Suprapubic skin (tissue), 4 donors: ENCODE results near the gene FFAR4. TPM values are rescaled to one million over a fixed set of nuclear protein-coding genes. Genes with fewer than 3 reads are reported as not detected.
"Not testable (repeated sequence)": the region's sequence is repeated elsewhere in the genome, so short reads cannot be mapped to it uniquely, and the experiment has no call there.

Experiments used
- DNase-seq, 2 donors: peaks; one replicate each; pipeline ENCODE4 v3.0.0-alpha.2; 2019; ENCODE audit warnings: low spot score in 2 of 2
- H3K27ac ChIP-seq: fragments of 200-600 bp; sonication (generic); one replicate; pipeline ENCODE4 v1.5.1; 2019
- H3K27me3 ChIP-seq: fragments of 200-600 bp; sonication (generic); one replicate; pipeline ENCODE4 v1.5.1; 2019
- H3K36me3 ChIP-seq: fragments of 200-600 bp; sonication (generic); one replicate; pipeline ENCODE4 v1.5.1; 2019
- H3K4me1 ChIP-seq: fragments of 200-600 bp; sonication (generic); one replicate; pipeline ENCODE4 v1.5.1; 2019
- H3K4me3 ChIP-seq: fragments of 200-600 bp; sonication (generic); one replicate; pipeline ENCODE4 v1.5.1; 2019; ENCODE audit warnings: mild to moderate bottlenecking
- H3K9me3 ChIP-seq: fragments of 200-600 bp; sonication (generic); one replicate; pipeline ENCODE4 v1.5.1; 2019
- EP300 ChIP-seq: sonication (generic); formaldehyde crosslinking; IDR thresholded peaks from one replicate; pipeline ENCODE4 v1.6.1; 2017; ENCODE audit warnings: antibody characterized with exemption
- POLR2A ChIP-seq, 2 donors: fragments of 450-650 bp; IDR thresholded peaks; one replicate each; pipeline ENCODE4 v1.6.1; 2017; ENCODE audit warnings: antibody characterized with exemption in 2 of 2, mild to moderate bottlenecking in 2 of 2, moderate library complexity in 2 of 2
- POLR2AphosphoS5 ChIP-seq, 3 donors: sonication (generic); formaldehyde crosslinking; IDR thresholded peaks; one replicate each; pipeline ENCODE4 v1.6.1; 2017; ENCODE audit warnings: antibody characterized with exemption in 3 of 3
- WGBS: methylation state at CpG from one replicate; pipeline ENCODE4 v1.1.5; 2018; 5-methylcytosine and 5-hydroxymethylcytosine counted together
- total RNA-seq, 4 donors: library from RNA; depleted of rRNA; stranded (reverse); fragments of >200 nt; gene quantifications; one replicate each; pipeline ENCODE4 v1.1.0, GENCODE V29; 2016
- TF ChIP-seq, protein P1 (sequence below), 2 donors: fragments of 200-600 bp in 1 of 2; fragments of 450-650 bp in 1 of 2; sonication (generic) in 1 of 2; IDR thresholded peaks; one replicate each; pipeline ENCODE4 v1.5.1; 2016 to 2019; ENCODE audit warnings: antibody characterized with exemption in 2 of 2, mild to moderate bottlenecking in 1 of 2, moderate library complexity in 1 of 2

FFAR4 gene
- total RNA-seq, 4 donors from 2014 or later, result 0.36 to 1.3 (median 0.77) TPM

GRCh38 chr10:93542358-93542791 lies 24.1 kb upstream of the FFAR4 start:
- peak overlapping the region; percentile 29 for H3K4me3 ChIP-seq
- DNase-seq, result no peak
- TF ChIP-seq, protein P1, sequence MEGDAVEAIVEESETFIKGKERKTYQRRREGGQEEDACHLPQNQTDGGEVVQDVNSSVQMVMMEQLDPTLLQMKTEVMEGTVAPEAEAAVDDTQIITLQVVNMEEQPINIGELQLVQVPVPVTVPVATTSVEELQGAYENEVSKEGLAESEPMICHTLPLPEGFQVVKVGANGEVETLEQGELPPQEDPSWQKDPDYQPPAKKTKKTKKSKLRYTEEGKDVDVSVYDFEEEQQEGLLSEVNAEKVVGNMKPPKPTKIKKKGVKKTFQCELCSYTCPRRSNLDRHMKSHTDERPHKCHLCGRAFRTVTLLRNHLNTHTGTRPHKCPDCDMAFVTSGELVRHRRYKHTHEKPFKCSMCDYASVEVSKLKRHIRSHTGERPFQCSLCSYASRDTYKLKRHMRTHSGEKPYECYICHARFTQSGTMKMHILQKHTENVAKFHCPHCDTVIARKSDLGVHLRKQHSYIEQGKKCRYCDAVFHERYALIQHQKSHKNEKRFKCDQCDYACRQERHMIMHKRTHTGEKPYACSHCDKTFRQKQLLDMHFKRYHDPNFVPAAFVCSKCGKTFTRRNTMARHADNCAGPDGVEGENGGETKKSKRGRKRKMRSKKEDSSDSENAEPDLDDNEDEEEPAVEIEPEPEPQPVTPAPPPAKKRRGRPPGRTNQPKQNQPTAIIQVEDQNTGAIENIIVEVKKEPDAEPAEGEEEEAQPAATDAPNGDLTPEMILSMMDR (IDR thresholded peaks at IDR 0.05), result no peak
- TF ChIP-seq EP300 (no peak), POLR2A (IDR thresholded peaks at IDR 0.05) (no peak), POLR2AphosphoS5 (IDR thresholded peaks at IDR 0.05) (no peak)

GRCh38 chr10:93546995-93547394 lies 19.5 kb upstream of the FFAR4 start:
- not testable (repeated sequence) for H3K4me3 ChIP-seq, H3K27me3 ChIP-seq, H3K36me3 ChIP-seq, H3K9me3 ChIP-seq, H3K27ac ChIP-seq, H3K4me1 ChIP-seq, DNase-seq
- WGBS, result 81% methylated on average over 8 of the region's 8 CpGs

More at GRCh38 chr10:93542358-93542791, 24.1 kb upstream of the FFAR4 start:
- H3K36me3 ChIP-seq, result no peaks in the 10 kb centered on the region
- peaks cover 3% of the 10 kb centered on the region for H3K4me1 ChIP-seq
- WGBS, result 18% methylated on average over 9 of the region's 10 CpGs
- no peak overlapping the region for H3K27ac ChIP-seq
- H3K9me3 ChIP-seq, result no peaks in the 10 kb centered on the region
- H3K27me3 ChIP-seq, result no peaks in the 10 kb centered on the region

GRCh38 chr10:93547522-93547921 lies 18.9 kb upstream of the FFAR4 start:
- Histone ChIP-seq H3K4me3 (no peak overlapping the region), H3K9me3 (no peaks in the 10 kb centered on the region), H3K36me3 (no peaks in the 10 kb centered on the region), H3K27ac (no peak overlapping the region), H3K27me3 (no peaks in the 10 kb centered on the region), H3K4me1 (no peaks in the 10 kb centered on the region)
- DNase-seq, result no peak
- TF ChIP-seq, protein P1 (IDR thresholded peaks at IDR 0.05), result no peak
- TF ChIP-seq EP300 (no peak), POLR2AphosphoS5 (IDR thresholded peaks at IDR 0.05) (no peak), POLR2A (IDR thresholded peaks at IDR 0.05) (no peak)

DNA sequence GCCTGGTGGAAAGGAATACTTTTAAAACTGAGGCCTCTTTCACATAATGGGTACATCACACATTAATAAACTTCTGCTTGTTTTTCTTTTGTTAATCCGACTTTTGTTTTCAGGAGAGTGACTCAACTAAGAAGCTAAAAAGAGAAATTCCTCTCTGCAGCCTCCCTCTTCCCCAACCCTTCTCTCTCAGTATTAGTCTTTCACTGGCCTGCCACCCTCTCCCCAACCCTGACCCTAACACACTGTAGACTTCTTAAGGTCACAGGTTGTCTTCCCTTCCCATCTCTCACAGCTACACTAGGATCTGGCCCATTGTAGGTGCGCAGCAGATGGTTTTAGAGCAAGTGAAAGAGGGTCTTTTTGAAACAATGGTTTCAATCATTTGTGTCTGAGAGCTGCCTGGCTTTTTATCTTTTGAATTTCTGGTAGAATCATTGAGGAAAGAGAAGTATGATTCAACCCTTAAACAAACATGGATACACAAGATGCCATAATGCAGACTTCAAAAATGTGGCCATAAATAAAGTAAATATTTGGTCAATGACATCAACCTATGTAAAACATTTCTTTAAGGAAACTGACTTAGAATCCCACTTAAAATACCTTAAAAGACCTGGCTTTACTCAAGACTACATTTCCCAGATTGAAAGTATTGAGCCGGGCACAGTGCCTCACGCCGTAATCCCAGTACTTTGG lies 17.9 kb upstream of the FFAR4 start:
- H3K27me3 ChIP-seq, result no peaks in the 10 kb centered on the region
- H3K36me3 ChIP-seq, result no peaks in the 10 kb centered on the region
- H3K4me3 ChIP-seq, result no peak overlapping the region
- 70% methylated on average over 5 of the region's 5 CpGs for WGBS
- no peak overlapping the region for H3K27ac ChIP-seq
- H3K9me3 ChIP-seq, result no peaks in the 10 kb centered on the region
- TF ChIP-seq POLR2A (IDR thresholded peaks at IDR 0.05) (no peak), POLR2AphosphoS5 (IDR thresholded peaks at IDR 0.05) (no peak), EP300 (no peak)
- TF ChIP-seq, protein P1 (IDR thresholded peaks at IDR 0.05), result no peak
- H3K4me1 ChIP-seq, result no peaks in the 10 kb centered on the region
- DNase-seq, result no peak

- TF ChIP-seq EP300, result no peak
- TF ChIP-seq POLR2A (IDR thresholded peaks at IDR 0.05), result no peak
- TF ChIP-seq POLR2AphosphoS5 (IDR thresholded peaks at IDR 0.05), result no peak
- TF ChIP-seq, protein P1 (IDR thresholded peaks at IDR 0.05), result no peak
- Histone ChIP-seq H3K27me3 (no peaks in the 10 kb centered on the region), H3K27ac (no peak overlapping the region), H3K4me3 (no peak overlapping the region), H3K9me3 (no peaks in the 10 kb centered on the region), H3K36me3 (no peaks in the 10 kb centered on the region), H3K4me1 (no peaks in the 10 kb centered on the region)
- WGBS, result 89% methylated on average over 4 of the region's 4 CpGs
- DNase-seq, result no peak
These were observed 15.9 kb upstream of the FFAR4 start for GRCh38 chr10:93550606-93551005.

DNA sequence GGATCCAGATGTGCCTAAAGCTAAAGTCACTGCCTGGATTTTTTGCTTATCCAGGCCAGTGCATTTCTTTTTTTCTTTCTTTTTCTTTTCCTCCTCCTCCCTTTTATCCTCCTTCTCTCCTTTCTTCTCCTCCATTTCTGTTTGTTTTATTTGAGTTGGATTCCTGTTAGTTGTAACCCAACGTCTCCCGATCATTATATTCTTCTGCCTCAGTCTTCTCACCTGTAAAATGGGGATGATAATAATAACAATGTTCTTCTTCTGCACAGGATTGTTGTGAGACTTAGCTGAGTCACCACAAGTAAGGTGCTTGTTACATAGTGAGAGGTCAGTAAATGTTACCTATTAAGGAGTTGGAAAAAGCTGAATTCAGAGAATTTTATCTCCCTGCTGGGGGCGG lies 13.7 kb upstream of the FFAR4 start:
- 90% methylated on average over 3 of the region's 3 CpGs for WGBS
- Histone ChIP-seq H3K4me1 (no peaks in the 10 kb centered on the region), H3K27me3 (no peaks in the 10 kb centered on the region), H3K36me3 (no peaks in the 10 kb centered on the region), H3K9me3 (no peaks in the 10 kb centered on the region), H3K4me3 (no peak overlapping the region), H3K27ac (no peak overlapping the region)
- TF ChIP-seq, protein P1 (IDR thresholded peaks at IDR 0.05), result no peak
- TF ChIP-seq POLR2A (IDR thresholded peaks at IDR 0.05) (no peak), POLR2AphosphoS5 (IDR thresholded peaks at IDR 0.05) (no peak), EP300 (no peak)
- no peak for DNase-seq
